IMR-90 (cell line): ENCODE results near the gene UNC93A. TPM values are rescaled to one million over a fixed set of nuclear protein-coding genes. Genes with fewer than 3 reads are reported as not detected.

Experiments
- ATAC-seq: fragments of 200-7000 bp; cut with Tn5 transposase; 2 replicates; pipeline ENCODE4 v1.9.1; 2020; ENCODE audit warnings: low read depth, mild to moderate bottlenecking, moderate library complexity
- BruUV-seq: library from RNA; stranded (reverse); fragments of 400-500 nt; replicated peaks from 2 replicates; lab custom pipeline; 2021; lab: Mats Ljungman, UMichigan
- CTCF ChIA-PET: fragments of 300-600 bp; formaldehyde crosslinking; extraction: SDS; loops from one replicate; lab custom pipeline; 2021; ENCODE audit warnings: antibody characterized with exemption; lab: Yijun Ruan, JAX
- POLR2A ChIA-PET: fragments of 300-600 bp; sonication (Branson Sonifier 250); formaldehyde crosslinking; loops from one replicate; lab custom pipeline; 2022; ENCODE audit warnings: antibody characterized with exemption; ENCODE audit not compliant: unreplicated experiment; lab: Charles Lee
- DNase-seq: peaks from one replicate; pipeline ENCODE4 v3.0.0; 2013
- H2AFZ ChIP-seq: replicated peaks from 2 replicates; pipeline ENCODE3; 2013; ENCODE audit warnings: low read length, mild to moderate bottlenecking; ENCODE audit not compliant: poor library complexity
- H2AK5ac ChIP-seq: 2 replicates; pipeline ENCODE4 v1.6.1; 2013; ENCODE audit warnings: low read depth, low read length, inconsistent platforms
- H2AK9ac ChIP-seq: replicated peaks from 2 replicates; pipeline ENCODE3; 2013; ENCODE audit warnings: mild to moderate bottlenecking, low read depth, low read length, moderate library complexity; ENCODE audit not compliant: poor library complexity
- H2BK120ac ChIP-seq: 2 replicates; pipeline ENCODE4 v1.6.1; 2013; ENCODE audit warnings: low read depth, low read length, inconsistent platforms
- H2BK15ac ChIP-seq: 3 replicates; pipeline ENCODE4 v1.6.1; 2013; ENCODE audit warnings: low read depth, low read length, inconsistent platforms
- H2BK20ac ChIP-seq: 2 replicates; pipeline ENCODE4 v1.6.1; 2013; ENCODE audit warnings: low read depth, mild to moderate bottlenecking, inconsistent platforms, low read length, moderate library complexity
- H2BK5ac ChIP-seq: 2 replicates; pipeline ENCODE4 v1.6.1; 2013; ENCODE audit warnings: mild to moderate bottlenecking, low read depth, low read length, inconsistent platforms; ENCODE audit not compliant: poor library complexity, severe bottlenecking
- H3K14ac ChIP-seq: replicated peaks from 2 replicates; pipeline ENCODE4 v1.6.1; 2013; ENCODE audit warnings: low read depth, low read length, inconsistent platforms
- H3K18ac ChIP-seq: 2 replicates; pipeline ENCODE4 v1.6.1; 2013; ENCODE audit warnings: low read depth, low read length, control low read depth
- H3K23ac ChIP-seq: 2 replicates; pipeline ENCODE4 v1.6.1; 2013; ENCODE audit warnings: low read depth, low read length, inconsistent platforms
- H3K27ac ChIP-seq: 2 replicates; pipeline ENCODE4 v1.5.1; 2013; ENCODE audit warnings: mild to moderate bottlenecking, control low read depth, low read length; ENCODE audit not compliant: insufficient read depth
- H3K27me3 ChIP-seq: 2 replicates; pipeline ENCODE4 v1.6.1; 2013; ENCODE audit warnings: low read length; ENCODE audit not compliant: control insufficient read depth, insufficient read depth
- H3K36me3 ChIP-seq: 2 replicates; pipeline ENCODE4 v1.6.1; 2013; ENCODE audit warnings: low read length, mixed read lengths; ENCODE audit not compliant: control insufficient read depth, insufficient read depth
- H3K4ac ChIP-seq: 2 replicates; pipeline ENCODE4 v1.6.1; 2013; ENCODE audit warnings: low read depth, low read length, inconsistent platforms
- H3K4me1 ChIP-seq: 2 replicates; pipeline ENCODE4 v1.6.1; 2013; ENCODE audit warnings: low read length, mixed read lengths; ENCODE audit not compliant: control insufficient read depth, insufficient read depth
- H3K4me2 ChIP-seq: 2 replicates; pipeline ENCODE4 v1.6.1; 2013; ENCODE audit warnings: low read depth, mild to moderate bottlenecking, control low read depth, low read length, moderate library complexity
- H3K4me3 ChIP-seq: 2 replicates; pipeline ENCODE4 v1.5.1; 2013; ENCODE audit warnings: low read depth, mild to moderate bottlenecking, control low read depth, low read length, moderate library complexity; ENCODE audit not compliant: insufficient read depth
- H3K56ac ChIP-seq: 2 replicates; pipeline ENCODE4 v1.6.1; 2013; ENCODE audit warnings: low read length, inconsistent platforms; ENCODE audit not compliant: insufficient read depth; ENCODE audit errors: extremely low read depth
- H3K79me1 ChIP-seq, 2 experiments: 2 replicates each; pipeline ENCODE4 v1.6.1; 2013; ENCODE audit warnings: low read length in 2 of 2, inconsistent platforms in 1 of 2, low read depth in 1 of 2
- H3K9ac ChIP-seq: 2 replicates; pipeline ENCODE4 v1.6.1; 2013; ENCODE audit warnings: low read depth, low read length, control low read depth
- H3K9me1 ChIP-seq: 2 replicates; pipeline ENCODE4 v1.6.1; 2013; ENCODE audit warnings: low read length, inconsistent platforms; ENCODE audit not compliant: insufficient read depth
- H3K9me3 ChIP-seq: 2 replicates; pipeline ENCODE4 v1.6.1; 2013; ENCODE audit warnings: low read length; ENCODE audit not compliant: control insufficient read depth, insufficient read depth
- H4K20me1 ChIP-seq: 2 replicates; pipeline ENCODE4 v1.6.1; 2013; ENCODE audit warnings: low read length, inconsistent platforms; ENCODE audit not compliant: insufficient read depth
- H4K5ac ChIP-seq: 2 replicates; pipeline ENCODE4 v1.6.1; 2013; ENCODE audit warnings: mild to moderate bottlenecking, low read depth, low read length, control low read depth
- H4K8ac ChIP-seq, 2 experiments: 2 replicates each; pipeline ENCODE4 v1.6.1; 2013; ENCODE audit warnings: low read depth in 2 of 2, low read length in 2 of 2, control low read depth in 1 of 2, inconsistent platforms in 1 of 2
- H4K91ac ChIP-seq: 2 replicates; pipeline ENCODE4 v1.6.1; 2013; ENCODE audit warnings: low read depth, low read length, inconsistent platforms; ENCODE audit not compliant: insufficient read depth
- BHLHE40 ChIP-seq: fragments of 150-350 bp; IDR thresholded peaks from 2 replicates; pipeline ENCODE4 v1.6.1; 2016; ENCODE audit warnings: mild to moderate bottlenecking, low read depth, low read length
- CEBPB ChIP-seq: IDR thresholded peaks from 2 replicates; pipeline ENCODE4 v1.6.1; 2012; ENCODE audit warnings: low read depth, low read length, improper control_type of control experiment
- CHD1 ChIP-seq: IDR thresholded peaks from 2 replicates; pipeline ENCODE4 v1.6.1; 2012; ENCODE audit warnings: low read depth, low read length, improper control_type of control experiment
- ELK1 ChIP-seq: fragments of 150-350 bp; IDR thresholded peaks from 2 replicates; pipeline ENCODE4 v1.6.1; 2016; ENCODE audit warnings: low read depth, mild to moderate bottlenecking, low read length, moderate library complexity, borderline replicate concordance
- FOS ChIP-seq: fragments of 150-350 bp; IDR thresholded peaks from 2 replicates; pipeline ENCODE4 v1.6.1; 2016; ENCODE audit warnings: low read depth, low read length
- MAFK ChIP-seq: IDR thresholded peaks from 2 replicates; pipeline ENCODE4 v1.6.1; 2012; ENCODE audit warnings: low read depth, low read length, improper control_type of control experiment
- MAZ ChIP-seq: IDR thresholded peaks from 2 replicates; pipeline ENCODE4 v1.6.1; 2012; ENCODE audit warnings: low read depth, mild to moderate bottlenecking, low read length, improper control_type of control experiment, moderate library complexity, borderline replicate concordance
- MXI1 ChIP-seq: IDR thresholded peaks from 2 replicates; pipeline ENCODE4 v1.6.1; 2012; ENCODE audit warnings: low read depth, mild to moderate bottlenecking, low read length, moderate library complexity, borderline replicate concordance
- NFE2L2 ChIP-seq: fragments of 150-350 bp; IDR thresholded peaks from 2 replicates; pipeline ENCODE4 v1.6.1; 2016; ENCODE audit warnings: low read depth, mild to moderate bottlenecking, low read length
- POLR2A ChIP-seq: IDR thresholded peaks from 2 replicates; pipeline ENCODE4 v1.6.1; 2012; ENCODE audit warnings: mild to moderate bottlenecking, low read depth, low read length
- RCOR1 ChIP-seq: IDR thresholded peaks from 2 replicates; pipeline ENCODE4 v1.6.1; 2012; ENCODE audit warnings: mild to moderate bottlenecking, low read length, improper control_type of control experiment; ENCODE audit not compliant: insufficient replicate concordance
- SMC3 ChIP-seq: fragments of 150-350 bp; IDR thresholded peaks from 2 replicates; pipeline ENCODE4 v1.6.1; 2016; ENCODE audit warnings: low read depth, mild to moderate bottlenecking, antibody characterized with exemption, low read length, moderate library complexity
- WGBS, 2 experiments: methylation state at CpG; one replicate each; pipeline versions ENCODE4 v1.1.5 to v1.1.7; 2013; ENCODE audit warnings: missing lambda C conversion rate in 2 of 2; ENCODE audit not compliant: insufficient read length in 1 of 2; ENCODE audit errors: extremely low coverage in 2 of 2; 5-methylcytosine and 5-hydroxymethylcytosine counted together
- dilution Hi-C: fragments of 300-500 bp; cut with HindIII; formaldehyde crosslinking; loops from one replicate; pipeline ENCODE4 v1.14.3; 2018; ENCODE audit warnings: low sequenced_read_pairs; ENCODE audit not compliant: unreplicated experiment
- in situ Hi-C: fragments of 300-500 bp; cut with MboI; formaldehyde crosslinking; loops from 3 replicates; pipeline ENCODE4 v1.14.3; 2019; ENCODE audit warnings: low sequenced_read_pairs, inconsistent platforms, mixed read lengths
- intact Hi-C: fragments of 100-400 bp; cut with micrococcal nuclease; formaldehyde crosslinking; loops from 2 replicates; pipeline ENCODE4 v1.10.0; 2022
- polyA plus RNA-seq, 3 experiments: library from polyadenylated mRNA; depleted of rRNA; stranded (reverse); fragments of >200 nt; gene quantifications; 2 replicates each; pipeline ENCODE4 v1.2.3, GENCODE V29; 2012; ENCODE audit warnings: low replicate concordance in 1 of 3
- total RNA-seq: library from RNA; depleted of rRNA; stranded (reverse); fragments of >200 nt; gene quantifications from 2 replicates; pipeline ENCODE4 v1.2.3, GENCODE V29; 2012
- TF ChIP-seq, protein P1 (sequence below): fragments of 150-350 bp; IDR thresholded peaks from 2 replicates; pipeline ENCODE4 v1.6.1; 2017; ENCODE audit warnings: mild to moderate bottlenecking, antibody characterized with exemption, low read length, low read depth

The UNC93A gene
- total and polyA plus RNA-seq, 2 of the 4 experiments (the other 2 are of a cell fraction) = not detected

- TF ChIP-seq ELK1 = no peak
- TF ChIP-seq CHD1 = no peak
- no peak for TF ChIP-seq MAFK
- TF ChIP-seq BHLHE40 = no peak
- TF ChIP-seq NFE2L2 = no peak
- no peak for TF ChIP-seq MAZ
- TF ChIP-seq CEBPB = no peak
- no peak for TF ChIP-seq RCOR1
- TF ChIP-seq MXI1 = no peak
- TF ChIP-seq POLR2A = no peak
- no peak for TF ChIP-seq SMC3
- TF ChIP-seq, protein P1, sequence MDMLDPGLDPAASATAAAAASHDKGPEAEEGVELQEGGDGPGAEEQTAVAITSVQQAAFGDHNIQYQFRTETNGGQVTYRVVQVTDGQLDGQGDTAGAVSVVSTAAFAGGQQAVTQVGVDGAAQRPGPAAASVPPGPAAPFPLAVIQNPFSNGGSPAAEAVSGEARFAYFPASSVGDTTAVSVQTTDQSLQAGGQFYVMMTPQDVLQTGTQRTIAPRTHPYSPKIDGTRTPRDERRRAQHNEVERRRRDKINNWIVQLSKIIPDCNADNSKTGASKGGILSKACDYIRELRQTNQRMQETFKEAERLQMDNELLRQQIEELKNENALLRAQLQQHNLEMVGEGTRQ = no peak
- no peak for TF ChIP-seq FOS
- no peak overlapping the region for H3K14ac ChIP-seq
- no TSS peak for BruUV-seq
- dilution Hi-C loops = no loop called here
- no peak overlapping the region for H2BK15ac ChIP-seq
- H3K27me3 ChIP-seq = no peaks in the 10 kb centered on the region
- H3K9ac ChIP-seq = no peak overlapping the region
- no peak overlapping the region for H2AFZ ChIP-seq
- H3K56ac ChIP-seq = no peak overlapping the region
- no peaks in the 10 kb centered on the region for H3K4me1 ChIP-seq
- H4K20me1 ChIP-seq = no peaks in the 10 kb centered on the region
- ATAC-seq (no peak), DNase-seq (no peak)
- no peak overlapping the region for H2AK9ac ChIP-seq
- H3K79me1 ChIP-seq = no peaks in the 10 kb centered on the region
- no peak overlapping the region for H3K18ac ChIP-seq
- H3K4me2 ChIP-seq = no peak overlapping the region; the same call in 1 of the 2 replicates
- in situ Hi-C loops = no loop called here
- H3K4me3 ChIP-seq = no peak overlapping the region
- CTCF ChIA-PET = interaction anchor here (0.6 kb wide), 1 partner anchor 86 kb away, joined by 3 read pairs; no protein-coding TSS in a partner anchor
- no peak overlapping the region for H2BK120ac ChIP-seq
- intact Hi-C loops = no loop called here
- no peak overlapping the region for H4K5ac ChIP-seq
- no peaks in the 10 kb centered on the region for H3K9me1 ChIP-seq
- H3K27ac ChIP-seq = no peak overlapping the region
- POLR2A ChIA-PET = no interaction called here
- H3K36me3 ChIP-seq = no peaks in the 10 kb centered on the region
- no peak overlapping the region for H3K4ac ChIP-seq
- H3K23ac ChIP-seq = no peak overlapping the region
- H2BK5ac ChIP-seq = no peak overlapping the region
- peaks cover 16% of the 10 kb centered on the region for H3K9me3 ChIP-seq
- no peak overlapping the region for H2AK5ac ChIP-seq
- no peak overlapping the region for H4K8ac ChIP-seq
- H2BK20ac ChIP-seq = no peak overlapping the region
- H4K91ac ChIP-seq = no peak overlapping the region
- 3% methylated on average over 42 of the region's 62 CpGs; no CpG with 5 or more reads in 1 of the 2 experiments for WGBS, 2 experiments
These were observed 59.9 kb downstream of the UNC93A start for GRCh38 chr6:167350731-167351655.
